CD4-positive, alpha-beta T cell treated with Interleukin-15 for 1 hour (primary cell): ENCODE measurements around the gene CLIP1.

Experiments
- DNase-seq: peaks from one replicate; pipeline ENCODE4 v3.0.0-alpha.2; 2020

The CLIP1 gene

DNA sequence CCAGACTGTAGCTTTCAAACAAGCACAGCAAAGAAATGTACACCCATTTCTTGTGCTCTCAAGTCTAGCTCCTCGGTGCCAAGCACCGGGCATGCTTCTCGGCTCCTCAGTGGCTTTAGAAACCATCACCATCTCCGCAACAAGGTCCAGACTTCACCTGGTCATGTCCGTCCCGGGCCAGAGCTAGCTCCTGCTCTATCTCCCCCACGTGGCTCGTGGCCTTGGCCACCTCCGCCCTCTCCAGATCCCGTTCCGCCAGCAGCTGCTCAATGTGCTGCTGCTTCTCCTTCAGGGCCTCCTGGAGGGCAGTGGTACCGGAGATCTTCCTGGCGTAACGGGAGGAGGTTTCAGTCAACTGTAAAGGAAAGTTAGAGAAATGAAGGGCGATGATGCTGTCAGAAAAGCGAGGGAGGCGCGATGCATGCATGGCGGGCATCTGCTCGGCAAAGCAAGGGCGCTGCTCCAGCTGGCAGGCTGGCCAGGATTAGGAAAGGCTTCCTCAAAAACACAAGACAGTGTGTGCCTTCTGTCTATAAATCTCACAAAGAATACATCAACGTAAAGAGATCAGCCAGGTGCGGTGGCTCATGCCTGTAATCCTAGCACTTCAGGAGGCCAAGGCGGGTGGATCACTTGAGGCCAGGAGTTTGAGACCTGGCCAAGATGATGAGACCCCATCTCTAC, 67.4 kb downstream of the CLIP1 start:
- DNase-seq, result no peak

DNA sequence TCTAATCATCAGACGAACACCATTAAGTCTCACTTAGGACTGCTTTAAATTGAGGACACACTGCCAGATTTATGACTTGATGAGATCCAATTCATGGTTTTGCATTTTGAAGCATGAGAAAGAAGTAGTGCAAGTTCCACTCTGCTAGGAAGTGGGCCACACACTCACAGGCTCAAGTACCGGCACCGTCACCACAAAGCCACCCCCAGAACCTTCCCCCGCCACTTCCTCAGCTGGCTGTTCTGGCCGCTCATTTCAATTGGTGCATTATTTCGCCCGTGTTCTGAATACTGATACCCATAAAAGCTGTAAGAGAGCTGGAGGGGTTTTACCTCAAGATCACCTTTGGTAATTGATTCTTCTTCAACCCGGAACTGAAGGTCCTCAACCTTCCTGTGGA, 70.1 kb downstream of the CLIP1 start:
- no peak for DNase-seq

DNA sequence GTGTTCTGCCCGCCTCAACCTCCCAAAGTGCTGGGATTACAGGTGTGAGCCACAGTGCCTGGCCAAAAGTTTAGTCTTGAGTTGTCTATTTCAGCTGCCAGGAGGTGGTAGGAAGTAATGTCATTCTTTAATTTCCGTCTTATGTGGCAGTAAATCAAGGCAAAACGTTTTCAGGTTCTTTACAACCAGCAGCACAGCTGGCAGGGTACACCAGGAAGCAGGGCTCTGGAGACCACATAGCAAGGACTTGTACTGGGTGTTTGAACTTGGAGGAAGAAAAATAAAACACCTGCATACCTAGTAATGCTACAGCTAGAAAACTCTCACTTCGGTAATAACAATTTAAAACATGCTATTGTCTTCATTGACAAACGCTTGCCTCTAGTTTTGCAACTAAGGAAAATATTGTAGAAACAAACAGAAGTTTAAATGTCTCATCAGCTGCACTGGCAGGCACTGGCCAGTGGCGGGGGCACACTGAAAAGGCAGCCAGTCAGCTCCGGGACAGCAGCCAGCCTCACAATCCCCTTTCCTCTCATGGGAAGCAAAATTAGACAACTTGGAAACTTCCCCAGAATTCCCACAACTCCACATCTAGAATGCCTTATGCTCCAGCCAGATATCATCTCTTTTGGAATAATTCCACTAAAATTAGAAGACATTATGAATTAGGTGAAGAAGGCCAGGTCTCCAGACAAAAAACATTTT, 72.2 kb downstream of the CLIP1 start:
- DNase-seq, result no peak

DNA sequence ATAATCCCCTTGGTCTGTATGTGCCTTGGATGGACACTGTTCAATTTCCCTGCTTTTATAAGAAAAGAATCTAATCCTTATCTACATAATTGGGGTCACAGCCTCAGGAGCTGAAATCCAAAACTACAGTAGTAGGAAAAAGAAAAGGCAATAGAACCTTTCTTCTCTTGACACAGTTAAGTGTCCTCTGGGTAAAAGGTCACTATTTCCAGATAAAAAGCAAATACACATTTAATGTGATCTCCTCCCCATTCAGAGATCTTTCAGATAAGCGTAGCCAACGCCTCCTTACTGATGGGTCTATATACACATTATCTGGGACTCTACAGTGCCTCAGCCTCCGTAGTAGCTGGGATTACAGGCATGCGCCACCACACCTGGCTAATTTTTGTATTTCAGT, 73.4 kb downstream of the CLIP1 start:
- DNase-seq, result no peak

DNA sequence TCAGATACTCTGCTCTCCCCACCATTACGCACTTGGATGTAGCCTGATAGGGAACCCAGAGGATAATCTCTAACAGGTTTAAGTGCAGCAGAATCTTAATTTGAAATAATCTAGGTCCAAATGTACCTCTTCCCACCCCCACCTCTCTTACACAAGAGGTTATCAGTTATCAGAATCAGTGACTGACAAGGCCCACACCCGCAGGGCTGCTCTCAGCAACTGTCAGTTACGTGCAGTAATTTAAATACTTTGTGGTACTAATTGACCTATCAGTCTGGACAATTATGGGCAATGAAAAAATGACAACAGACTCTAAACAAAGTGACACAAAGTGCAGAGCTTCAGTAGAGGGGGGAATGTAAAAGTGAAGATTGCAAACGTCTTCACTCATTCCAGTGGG, 74.0 kb downstream of the CLIP1 start:
- no peak for DNase-seq

DNA sequence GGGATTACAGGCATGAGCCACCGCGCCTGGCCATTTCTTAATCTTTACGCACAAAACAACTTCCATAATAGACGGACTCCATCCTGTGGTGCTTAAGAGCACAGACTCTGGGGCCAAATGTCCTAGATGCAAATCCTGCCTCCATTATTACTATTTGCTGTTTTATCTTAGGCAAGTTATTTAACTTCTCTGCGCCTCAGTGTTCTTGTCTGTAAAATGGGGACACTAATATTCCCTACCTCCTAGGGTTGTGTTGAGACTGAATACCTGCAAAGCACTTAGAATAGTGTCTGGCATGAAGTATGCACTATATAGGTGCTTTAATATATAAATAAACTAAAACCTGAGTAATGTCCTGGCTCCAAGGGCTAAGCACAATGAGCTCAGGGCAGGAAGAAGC, 76.4 kb downstream of the CLIP1 start:
- no peak for DNase-seq

DNA sequence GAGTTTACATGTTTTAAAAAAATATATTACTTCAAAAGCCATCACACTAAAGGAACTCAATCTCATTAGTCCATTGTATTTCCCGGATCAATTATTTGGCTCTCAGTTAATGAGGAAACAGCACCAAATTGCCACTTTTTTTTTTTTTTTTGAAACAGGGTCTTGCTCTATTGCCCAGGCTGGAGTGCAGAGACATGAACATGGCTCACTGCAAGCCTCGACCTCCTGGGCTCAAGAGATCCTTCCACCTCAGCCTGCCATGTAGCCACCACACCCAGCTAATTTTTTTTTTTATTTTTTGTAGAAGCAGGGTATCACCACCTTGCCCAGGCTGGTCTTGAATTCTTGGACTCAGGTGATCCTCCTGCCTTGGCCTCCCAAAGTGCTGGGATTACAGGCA, 77.4 kb downstream of the CLIP1 start:
- no peak for DNase-seq

DNA sequence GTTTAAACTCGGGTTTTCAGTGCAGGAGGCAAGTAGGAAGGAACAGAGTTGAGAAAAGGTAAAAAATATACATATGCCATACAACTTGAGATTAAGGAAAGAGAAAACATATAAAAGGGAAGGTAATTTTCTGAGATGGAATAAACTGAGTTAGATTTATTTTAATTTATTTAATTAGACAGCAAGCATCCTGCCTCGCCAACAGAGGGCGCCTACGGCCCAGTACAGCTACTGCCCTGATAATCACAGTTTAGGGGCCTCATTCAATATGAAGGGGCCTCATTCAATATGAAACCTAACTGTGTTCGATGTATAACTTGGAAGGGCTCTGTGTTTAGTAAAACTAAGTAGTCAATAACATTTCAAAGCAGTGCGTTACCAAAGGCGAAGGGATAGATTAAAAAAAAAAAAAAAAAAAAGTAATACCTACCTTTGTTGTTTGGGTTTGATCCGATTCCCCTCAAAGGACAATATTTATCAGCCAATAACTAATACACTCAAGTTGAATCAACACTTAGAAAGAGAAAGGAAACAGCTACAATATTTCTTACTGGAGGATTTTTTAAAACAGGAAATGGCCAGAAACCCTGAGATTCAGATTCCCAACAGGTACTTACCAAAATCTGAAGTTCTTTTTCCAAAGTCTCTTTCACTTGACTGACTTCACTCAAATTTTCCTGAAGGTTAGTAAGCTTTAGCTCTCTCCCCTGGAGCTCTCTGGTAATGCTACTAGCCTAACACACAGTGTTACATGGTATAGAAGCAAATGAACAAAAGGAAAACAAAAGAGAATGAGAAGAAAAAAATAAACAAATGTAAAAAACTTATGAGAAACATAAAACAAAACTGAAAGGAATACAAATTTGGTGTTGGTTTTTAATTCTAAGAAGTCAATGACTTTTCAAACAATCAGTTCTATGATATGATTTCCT, 86.2 kb downstream of the CLIP1 start:
- DNase-seq, result peak; percentile 36

DNA sequence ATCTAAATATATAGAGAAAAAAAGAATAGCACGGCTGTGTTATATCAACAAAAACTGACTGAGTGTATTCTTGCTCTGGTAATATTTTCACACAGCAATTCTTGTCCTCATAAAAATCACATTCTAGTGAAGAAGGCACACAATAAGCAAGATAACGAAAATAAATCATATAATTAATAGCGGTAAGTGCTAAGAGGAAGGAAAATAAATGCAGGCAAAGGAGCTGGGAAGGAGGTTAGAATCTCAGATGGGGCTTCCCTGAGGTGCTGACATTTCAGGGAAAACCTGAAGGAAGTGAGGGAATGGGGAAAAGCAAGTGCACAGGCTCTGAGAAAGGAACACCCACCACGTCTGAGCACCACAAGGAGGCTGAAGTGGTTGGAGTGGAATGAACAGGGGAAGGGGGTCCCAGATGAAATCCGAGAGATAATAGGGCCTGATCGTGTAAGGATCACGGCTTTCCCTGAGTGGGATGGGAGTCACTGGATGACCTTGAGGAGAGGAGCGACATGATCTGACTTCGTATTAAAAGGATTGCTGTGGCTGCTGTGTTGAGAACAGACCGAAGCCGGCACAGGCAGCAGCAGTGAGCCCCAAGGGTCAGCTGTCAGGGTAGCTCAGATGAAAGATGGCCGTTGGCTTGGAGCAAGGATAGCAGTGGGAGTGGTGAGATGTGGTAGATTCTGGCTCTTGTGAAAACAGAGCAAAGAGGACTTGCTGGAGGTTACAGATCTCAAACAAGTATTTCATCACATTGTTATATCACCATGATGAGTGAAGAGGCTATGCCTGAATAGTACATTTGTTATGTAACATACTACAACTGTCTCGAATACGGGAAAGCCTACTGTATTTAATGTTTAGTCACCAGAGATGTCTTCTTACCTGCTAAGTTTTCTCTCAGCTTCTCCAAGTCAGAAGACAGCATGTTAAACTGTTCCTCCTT, 89.1 kb downstream of the CLIP1 start:
- no peak for DNase-seq

DNA sequence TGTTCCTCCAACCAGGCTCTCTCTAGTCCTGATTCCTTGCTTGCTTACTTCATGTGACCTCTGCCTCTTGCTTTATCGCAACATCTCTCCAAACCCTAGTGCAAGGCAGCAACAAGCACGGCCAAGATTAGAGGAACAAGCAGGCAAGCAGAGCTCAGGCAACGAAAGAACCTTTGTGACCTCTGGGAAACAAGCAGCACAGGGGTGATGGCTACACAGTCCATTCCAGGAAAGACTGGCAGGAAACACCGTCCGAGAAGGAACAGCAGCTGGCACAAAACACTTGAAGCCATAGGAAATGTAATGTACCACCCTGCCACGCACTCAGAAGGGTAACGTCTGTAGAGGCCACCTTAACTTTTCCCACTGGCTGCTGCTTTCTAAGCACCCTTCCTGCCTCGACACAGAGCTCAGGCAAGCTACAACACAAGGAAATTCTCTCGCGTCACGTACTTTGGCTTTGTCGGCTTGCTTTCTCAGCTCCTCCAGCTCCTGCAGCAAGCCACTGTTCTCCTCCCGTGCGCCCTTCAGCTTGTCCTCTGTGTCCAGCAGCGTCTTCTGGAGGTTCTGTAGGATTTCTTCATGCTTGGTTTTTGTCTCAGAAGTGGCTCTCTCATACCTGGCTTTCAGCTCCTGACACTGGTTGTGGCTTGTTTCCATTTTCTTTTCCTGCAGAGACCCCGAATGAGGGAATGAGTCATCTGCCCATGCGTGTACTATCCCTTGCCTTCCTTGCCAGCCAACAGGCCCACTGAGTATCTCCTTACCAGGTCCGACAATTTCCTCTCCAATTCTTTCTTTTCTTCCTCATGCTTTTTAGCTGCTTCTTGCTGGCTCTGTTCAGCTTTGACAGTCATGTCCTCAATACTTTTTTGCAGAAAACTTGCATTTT, 94.7 kb downstream of the CLIP1 start:
- DNase-seq, result no peak

DNA sequence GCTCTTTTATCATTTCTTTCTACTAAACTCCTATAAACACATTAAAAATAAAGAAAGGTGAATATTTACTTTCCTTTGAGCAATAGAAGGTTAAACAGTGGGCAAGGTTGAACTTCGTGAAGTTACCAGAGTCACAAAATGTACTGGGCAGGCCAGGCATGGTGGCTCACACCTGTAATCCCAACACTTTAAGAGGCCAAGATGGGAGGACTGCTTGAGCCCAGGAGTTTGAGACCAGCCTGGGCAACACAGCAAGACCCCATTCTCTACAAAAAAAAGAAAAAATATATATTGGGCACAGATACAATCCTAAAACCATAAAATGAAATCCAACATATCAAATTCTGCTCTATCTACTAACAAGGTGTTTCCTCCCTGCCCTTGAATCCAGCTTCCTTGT, 95.5 kb downstream of the CLIP1 start:
- DNase-seq, result no peak

DNA sequence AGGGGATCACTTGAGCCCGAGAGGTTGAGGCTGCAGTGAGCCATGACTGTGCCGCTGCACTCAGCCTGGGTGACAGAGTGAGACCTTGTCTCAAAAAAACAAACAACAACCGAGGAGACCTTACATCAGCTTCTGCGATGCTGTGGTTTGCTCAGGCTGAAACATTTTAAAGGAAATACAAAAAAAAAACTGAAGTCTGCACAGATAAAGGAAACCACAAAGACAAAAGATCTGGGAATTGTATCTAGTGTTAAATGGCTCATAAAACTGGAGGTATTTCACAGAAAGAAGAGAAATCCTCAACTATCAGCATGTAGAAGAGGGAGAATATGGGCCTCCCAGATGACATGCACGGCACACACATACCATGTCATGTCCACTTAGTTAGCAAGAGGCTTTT, 95.9 kb downstream of the CLIP1 start:
- no peak for DNase-seq

DNA sequence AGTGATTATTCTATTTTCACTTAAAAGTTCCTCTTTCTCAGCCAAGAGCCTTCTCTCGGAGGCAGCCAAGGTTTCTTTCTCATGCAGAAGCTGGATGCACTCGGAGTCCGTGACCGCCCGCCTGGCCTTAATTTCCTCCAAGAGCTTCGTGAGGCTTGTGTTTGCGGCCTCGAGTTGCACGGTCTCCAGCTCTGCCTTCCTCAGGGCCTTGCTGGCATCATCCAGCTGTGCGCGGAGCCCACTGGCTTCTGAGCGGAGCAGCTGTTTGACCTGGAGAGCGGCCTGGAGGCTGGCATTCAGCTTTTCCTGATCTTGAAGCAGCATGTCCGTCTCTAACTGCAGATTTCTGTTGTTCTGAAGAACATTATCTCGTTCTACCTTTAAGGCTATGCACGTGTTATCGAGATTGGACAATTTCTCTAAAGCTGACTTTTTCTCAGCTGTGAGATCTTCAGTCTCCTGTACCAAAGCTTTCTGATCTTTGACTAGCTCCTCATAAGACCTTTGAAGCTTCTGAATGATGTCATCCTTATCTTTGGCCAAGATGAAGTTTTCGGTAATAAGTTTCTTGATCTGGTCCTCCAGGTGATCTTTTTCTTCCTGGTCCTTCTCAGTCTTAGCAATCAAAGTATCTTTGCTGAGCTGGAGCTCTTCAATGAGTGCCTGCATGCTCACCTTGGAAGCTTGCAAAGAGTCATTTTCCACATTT, 99.0 kb downstream of the CLIP1 start:
- DNase-seq, result no peak

DNA sequence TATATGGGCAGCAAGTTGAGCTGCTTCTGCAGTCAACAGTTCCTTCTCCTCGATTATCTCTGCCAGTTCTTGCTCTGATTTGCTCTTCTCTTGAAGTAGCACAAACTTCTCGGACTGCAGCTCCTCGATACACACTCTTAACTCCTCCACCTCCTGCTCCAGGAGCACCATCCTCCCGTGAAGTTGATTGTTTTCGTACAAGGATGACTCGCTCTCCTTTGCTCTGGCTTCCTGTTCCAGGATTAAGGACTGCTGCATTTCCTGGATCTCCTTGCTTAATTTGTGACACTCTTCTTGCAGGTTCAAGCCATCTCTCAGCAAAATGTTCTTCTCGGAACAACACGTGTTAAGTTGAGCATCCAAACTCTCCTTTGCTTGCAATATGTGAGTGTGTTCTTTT, 100.0 kb downstream of the CLIP1 start:
- DNase-seq, result no peak

DNA sequence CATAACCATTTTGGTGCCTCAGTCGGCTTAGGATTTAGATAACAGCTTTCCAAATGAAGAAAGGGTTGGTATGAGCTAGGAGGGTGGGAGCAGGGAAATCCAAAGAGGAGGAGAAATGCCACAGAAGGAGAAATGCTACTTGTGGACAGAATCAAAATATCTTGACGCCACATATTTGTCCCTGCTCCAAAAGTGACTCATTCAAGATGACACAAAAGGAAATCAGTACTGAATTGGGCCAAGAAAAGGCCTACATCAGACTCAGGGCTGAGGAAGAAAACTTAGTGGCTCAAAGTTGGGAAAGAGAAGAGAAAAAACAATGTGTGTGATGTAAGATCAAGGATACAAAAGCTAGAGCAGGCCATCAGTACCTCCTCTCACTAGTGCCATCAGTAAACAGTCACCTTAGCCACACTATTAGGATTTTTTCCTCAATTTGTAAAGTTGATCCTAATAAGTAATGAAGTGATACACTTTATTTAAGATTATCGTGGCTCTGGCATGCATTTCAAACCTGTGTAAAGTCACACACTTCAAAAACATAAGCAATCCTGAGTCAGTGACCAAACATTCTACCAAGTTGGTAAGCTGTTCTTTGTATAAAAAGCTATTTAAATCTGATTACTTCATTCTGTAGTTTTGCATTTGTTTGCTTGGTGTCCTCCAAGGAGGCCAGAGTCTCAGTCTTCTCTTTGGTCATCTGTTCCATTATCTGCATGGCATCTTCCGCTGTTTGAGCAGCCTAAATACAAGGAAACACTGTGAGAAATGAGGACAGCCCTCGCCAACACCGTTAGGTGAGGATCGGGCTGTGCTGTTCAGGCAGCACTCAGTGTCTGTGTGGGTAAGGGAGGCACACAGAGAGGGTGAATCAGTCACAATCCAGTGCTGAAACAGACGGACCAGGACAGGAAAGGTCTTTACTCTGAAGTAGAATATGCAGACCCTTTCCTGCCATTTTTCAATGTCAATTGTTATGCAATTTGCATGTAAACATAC, 103.6 kb downstream of the CLIP1 start:
- DNase-seq, result no peak

DNA sequence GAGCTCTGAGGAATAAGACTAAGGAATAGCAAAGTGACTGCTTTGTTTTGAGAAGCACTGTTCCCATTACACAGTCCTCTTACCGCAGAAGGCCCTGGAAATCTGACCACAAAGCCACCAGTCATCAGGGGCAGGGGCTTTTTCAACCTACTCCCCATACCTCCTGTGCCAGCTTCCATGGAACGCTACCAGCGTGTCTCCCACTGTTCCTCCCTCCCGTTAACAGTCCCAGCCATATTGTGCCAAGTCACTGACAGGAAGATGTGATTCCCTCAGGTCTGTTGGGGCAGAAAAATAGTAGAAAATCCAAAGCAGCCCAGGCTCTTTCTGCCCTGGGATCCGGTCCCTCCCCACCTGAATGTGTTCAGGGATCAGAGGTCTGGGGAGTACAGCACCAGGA, 109.5 kb downstream of the CLIP1 start:
- DNase-seq, result no peak

DNA sequence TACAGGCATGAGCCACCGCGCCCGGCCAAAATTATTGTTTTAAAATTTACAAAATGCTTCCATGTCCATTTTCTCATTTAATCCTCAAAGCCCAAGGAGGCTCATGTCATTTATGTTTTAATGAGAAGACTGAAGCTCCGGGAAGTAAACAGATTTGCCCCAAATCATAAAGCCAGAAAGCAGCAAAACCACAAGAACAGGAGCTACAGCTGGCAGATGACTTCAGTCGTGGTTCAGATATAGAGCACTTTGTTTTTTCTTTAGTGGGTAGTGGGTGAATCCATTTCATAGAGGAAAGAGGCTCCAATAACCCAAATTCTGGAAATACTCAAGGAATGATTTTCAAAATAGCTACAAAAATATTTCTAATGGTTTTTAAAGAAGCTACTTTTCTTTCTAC, 110.8 kb downstream of the CLIP1 start:
- DNase-seq, result no peak

DNA sequence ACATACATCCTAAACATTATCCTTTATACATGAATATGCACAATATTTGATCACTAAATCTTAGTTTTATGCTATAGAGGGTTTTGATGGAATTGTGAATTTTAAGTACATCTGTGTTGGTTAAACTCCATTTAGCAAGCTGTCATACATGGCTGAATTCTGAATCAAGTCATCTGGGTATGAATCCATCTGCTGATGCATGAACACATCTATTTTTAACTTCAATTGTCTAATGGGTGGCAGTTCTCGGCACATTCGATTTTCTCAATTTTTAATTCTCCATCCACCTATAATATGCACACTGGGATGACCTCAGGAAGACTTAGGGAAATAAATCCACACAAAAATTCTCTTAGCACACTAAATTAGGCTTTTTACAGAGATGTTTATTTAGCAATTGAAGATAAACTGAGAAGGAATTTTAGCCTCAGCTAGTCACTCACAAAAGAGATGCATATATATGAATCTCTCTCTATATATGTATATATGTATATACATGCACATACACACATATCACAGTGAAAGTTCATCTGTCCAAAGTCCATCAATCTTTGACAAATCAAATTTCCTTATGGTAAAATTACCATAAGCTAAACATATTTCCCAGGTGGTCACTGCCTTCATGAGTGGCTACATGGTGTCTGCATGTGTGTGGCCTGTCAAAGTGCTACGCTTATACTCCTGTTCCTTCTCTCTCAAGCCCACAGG, 111.7 kb downstream of the CLIP1 start:
- no peak for DNase-seq

DNA sequence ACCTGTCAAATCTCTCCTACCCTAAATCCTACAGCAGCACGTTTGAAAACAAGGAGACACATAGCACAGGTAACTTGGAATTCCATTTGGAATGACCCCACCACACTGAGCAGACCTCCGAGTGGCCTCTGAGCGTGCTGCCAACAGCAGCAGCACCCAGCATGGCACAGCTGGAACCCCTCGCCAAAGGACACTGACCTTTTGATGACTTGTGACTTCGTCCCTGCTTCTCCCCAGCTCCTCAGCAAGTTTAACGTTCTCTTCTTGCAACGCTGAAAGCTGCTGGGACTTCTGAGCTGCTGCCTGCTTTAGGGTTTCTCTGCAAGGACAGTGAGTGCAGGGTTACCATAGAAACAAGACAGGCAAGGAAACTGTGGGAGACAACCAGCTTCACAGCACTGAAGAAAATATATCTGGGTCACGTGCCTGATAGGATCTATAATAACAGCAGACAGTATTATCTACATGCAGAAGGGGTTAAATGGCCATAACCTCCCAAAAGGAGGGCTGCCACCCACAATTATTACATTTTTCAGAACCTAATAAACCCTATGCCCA, 112.8 kb downstream of the CLIP1 start:
- DNase-seq, result no peak
